Choroid plexus epithelial cell (primary cell): ENCODE results near the gene LYRM2.

Source experiments
- DNase-seq: peaks from one replicate; pipeline ENCODE4 v3.0.0-alpha.2; 2010; ENCODE audit warnings: low read depth
- H3K4me3 ChIP-seq: 2 replicates; pipeline ENCODE4 v1.5.1; 2011; ENCODE audit warnings: low read depth, mild to moderate bottlenecking, control low read depth, low read length, moderate library complexity
- TF ChIP-seq, protein P1 (sequence below): conservative IDR thresholded peaks from 2 replicates; pipeline ENCODE4 v1.5.1; 2011; ENCODE audit warnings: low read depth, mild to moderate bottlenecking, control low read depth, inconsistent platforms, low read length, moderate library complexity

The LYRM2 gene

DNA sequence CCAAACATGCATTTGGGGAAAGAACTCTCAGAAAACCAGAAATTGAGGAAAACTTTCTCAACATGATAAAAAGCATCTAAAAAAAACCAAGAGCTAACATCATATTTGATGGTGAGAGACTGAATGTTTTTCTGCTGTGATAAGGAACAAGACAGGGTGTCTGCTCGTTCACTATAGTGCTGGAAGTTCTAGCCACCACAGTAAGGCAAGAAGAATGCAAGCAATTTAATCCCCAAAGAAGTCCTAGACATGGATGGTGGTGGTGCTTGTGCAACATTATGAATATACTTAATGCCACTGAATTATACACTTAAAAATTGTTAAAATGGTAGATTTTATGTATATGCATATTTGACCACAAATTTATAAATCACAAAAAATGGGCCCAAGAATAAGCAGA, 53.4 kb downstream of the LYRM2 start:
- no peak overlapping the region for H3K4me3 ChIP-seq
- DNase-seq: peak; percentile 48
- TF ChIP-seq, protein P1, sequence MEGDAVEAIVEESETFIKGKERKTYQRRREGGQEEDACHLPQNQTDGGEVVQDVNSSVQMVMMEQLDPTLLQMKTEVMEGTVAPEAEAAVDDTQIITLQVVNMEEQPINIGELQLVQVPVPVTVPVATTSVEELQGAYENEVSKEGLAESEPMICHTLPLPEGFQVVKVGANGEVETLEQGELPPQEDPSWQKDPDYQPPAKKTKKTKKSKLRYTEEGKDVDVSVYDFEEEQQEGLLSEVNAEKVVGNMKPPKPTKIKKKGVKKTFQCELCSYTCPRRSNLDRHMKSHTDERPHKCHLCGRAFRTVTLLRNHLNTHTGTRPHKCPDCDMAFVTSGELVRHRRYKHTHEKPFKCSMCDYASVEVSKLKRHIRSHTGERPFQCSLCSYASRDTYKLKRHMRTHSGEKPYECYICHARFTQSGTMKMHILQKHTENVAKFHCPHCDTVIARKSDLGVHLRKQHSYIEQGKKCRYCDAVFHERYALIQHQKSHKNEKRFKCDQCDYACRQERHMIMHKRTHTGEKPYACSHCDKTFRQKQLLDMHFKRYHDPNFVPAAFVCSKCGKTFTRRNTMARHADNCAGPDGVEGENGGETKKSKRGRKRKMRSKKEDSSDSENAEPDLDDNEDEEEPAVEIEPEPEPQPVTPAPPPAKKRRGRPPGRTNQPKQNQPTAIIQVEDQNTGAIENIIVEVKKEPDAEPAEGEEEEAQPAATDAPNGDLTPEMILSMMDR: no peak

DNA sequence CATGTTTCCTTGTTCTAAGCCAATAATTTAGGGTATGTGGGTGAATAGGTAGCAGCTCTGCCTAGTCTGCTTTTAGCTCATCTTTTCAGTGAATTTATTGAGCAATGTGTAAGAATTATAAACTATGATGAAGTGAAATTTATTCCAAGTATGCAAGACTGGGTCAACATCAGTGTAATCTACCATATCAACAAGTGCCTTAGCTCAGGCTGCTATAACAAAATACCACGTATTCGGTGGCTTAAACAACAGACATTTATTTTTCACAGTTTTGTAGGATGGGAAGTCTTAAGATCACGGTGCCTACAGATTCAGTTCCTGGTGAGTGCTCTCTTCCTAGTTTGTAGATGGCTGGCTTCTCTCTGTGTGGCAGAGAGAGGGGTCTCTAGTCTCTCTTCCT, 54.0 kb downstream of the LYRM2 start:
- no peak overlapping the region for H3K4me3 ChIP-seq
- TF ChIP-seq, protein P1: no peak
- no peak for DNase-seq

DNA sequence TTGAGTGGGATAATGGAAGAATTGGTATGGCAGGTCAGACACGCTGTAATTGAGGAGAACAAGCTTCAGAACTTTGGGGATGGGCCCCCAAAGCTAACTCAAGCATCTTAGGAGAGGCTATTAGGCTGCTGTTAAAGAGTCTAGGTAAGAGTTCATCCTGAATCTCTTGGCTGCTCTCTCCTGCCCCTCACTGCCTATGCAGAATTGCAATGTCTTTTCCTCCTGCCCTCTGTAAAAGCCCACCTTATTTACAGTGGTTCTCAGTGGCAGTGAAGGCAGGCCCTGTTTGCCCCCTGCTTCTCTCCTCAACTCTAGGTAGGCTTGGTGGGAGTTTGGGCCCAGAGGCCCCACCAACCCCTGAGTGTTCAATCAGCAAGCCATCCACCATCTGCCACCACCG, 55.0 kb downstream of the LYRM2 start:
- DNase-seq: no peak
- no peak overlapping the region for H3K4me3 ChIP-seq
- TF ChIP-seq, protein P1: no peak

DNA sequence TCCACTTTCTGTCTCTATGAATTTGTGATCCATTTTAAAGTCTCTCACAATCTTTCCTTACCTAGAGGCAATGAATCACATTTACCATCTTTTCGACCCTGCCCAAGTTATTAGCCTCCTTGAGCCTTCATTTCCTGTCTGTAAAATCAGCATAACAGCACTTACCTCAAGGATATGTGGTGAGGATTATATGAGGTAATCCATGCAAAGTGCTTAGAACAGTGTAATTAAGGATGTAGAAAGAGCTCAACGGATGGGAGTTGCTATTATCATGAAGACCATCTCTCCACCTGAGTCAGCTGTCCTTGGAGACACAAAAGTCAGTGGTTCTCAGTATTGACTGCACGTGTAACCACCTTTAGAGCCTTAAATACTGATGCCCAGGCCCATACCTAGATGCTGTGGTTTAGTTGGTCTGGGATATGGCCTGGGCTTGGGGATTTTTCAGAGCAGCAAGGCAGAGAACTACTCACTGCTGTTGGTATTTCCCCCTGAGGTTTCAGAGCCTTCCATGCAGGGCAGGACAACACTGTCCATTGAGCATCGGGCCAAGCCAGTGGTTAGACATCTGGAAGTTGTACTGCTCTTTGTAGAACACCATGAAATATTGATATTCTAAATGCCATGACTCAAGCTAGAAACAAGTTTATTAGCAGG, 55.8 kb downstream of the LYRM2 start:
- no peak for DNase-seq
- H3K4me3 ChIP-seq: no peak overlapping the region
- TF ChIP-seq, protein P1: no peak

DNA sequence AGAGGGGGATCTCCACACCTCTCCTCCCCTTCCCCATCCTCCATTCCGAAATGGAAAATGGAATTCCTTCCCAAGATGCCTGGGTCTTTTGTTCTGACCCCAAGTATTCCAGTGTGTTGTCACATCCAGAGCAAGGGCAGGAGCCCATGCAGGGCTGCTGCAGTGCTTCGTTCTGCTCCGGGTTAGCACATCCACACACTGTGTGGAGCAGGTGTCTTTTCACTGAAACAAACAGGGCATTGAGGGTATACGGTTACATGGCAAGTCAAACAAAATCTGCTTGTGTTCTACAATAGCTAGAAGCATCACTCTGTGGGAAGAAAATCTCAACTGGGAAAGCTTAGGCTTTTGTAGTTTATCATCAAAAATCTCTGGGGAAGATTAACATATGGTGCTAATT, 56.9 kb downstream of the LYRM2 start:
- DNase-seq: no peak
- TF ChIP-seq, protein P1: no peak
- H3K4me3 ChIP-seq: no peak overlapping the region

DNA sequence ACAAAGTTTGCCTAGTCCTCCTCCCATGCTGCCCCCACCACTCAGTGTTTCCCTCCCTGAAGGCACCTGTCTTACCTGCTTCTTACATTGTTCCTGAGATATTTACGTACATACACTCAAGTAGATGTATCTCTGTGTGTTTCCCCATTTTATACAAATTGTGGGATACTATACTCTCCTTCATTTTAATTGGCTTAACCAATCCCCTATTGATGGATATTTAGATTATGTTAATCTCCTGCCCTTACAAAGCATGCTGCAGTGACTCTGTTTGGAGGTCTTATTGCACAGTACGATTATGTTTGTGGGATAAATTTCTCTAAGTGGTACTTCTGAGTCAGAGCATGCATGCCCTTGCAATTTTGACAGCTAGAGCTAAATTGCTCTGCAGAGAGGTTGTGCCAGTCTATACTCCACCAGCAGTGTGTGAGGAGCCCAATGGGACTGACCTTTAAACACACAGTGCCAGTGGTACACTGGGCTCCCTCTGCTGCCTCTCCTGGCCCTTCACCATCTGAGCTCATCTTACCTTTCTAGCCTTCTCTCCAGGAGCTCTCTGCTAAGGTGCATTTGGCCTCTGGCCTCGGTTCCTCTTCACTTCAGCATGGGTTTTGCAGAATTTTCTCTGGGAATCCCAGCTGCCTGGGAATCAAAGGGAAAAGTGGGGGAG, 57.4 kb downstream of the LYRM2 start:
- DNase-seq: no peak
- TF ChIP-seq, protein P1: no peak
- H3K4me3 ChIP-seq: no peak overlapping the region

DNA sequence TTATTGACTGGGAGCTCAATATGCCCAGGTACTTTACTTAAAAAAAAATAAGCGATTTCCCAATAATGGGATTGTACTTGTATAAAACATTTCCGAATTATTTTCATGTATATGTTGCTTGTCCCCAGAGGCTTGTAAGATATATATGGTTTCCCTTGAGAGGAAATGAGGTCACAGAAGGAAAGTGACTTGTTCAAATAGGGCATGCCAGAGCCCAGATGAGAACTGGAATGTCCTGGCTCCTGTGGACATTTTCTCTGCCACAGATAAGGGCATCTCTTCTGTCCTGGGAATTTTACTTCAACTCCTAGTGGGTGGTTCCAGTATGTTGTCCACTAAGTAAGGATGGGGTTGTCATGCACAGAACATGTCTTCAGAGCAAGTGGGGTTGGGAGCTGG, 63.0 kb downstream of the LYRM2 start:
- no peak overlapping the region for H3K4me3 ChIP-seq
- no peak for DNase-seq
- TF ChIP-seq, protein P1: no peak
